ENCODE results near the gene SERPINC1.

GRCh38 chr1:173856903-173857302 is 60.2 kb downstream of the SERPINC1 start:
- TF ChIP-seq CHD1 (IDR thresholded peaks at IDR 0.05; ENCODE audit: low read depth, low read length) (no peak), TCF7 (IDR thresholded peaks at IDR 0.05; ENCODE audit: borderline replicate concordance) (no peak), CEBPB (IDR thresholded peaks at IDR 0.05; ENCODE audit: borderline replicate concordance in 1 of 2, low read depth in 2 of 2, low read length in 2 of 2) (no peak), NFYB (IDR thresholded peaks at IDR 0.05; ENCODE audit: insufficient read depth, low read depth, low read length) (no peak), POLR2A (IDR thresholded peaks at IDR 0.05; ENCODE audit: low read depth, low read length) (no peak), CTCF (IDR thresholded peaks at IDR 0.05 in 2 of 3, conservative IDR thresholded peaks at IDR 0.05 in 1 of 3; ENCODE audit: control insufficient read depth in 2 of 3, extremely low read depth in 1 of 3, insufficient read depth in 1 of 3, low read depth in 3 of 3, low read length in 3 of 3) (no peak), EGR1 (IDR thresholded peaks at IDR 0.05; ENCODE audit: borderline replicate concordance in 1 of 2, low read depth in 2 of 2, low read length in 2 of 2) (no peak), ZNF274 (IDR thresholded peaks at IDR 0.05; ENCODE audit: insufficient read depth, insufficient read length) (no peak), CBFB (IDR thresholded peaks at IDR 0.05; ENCODE audit: low read depth) (no peak), NRF1 (conservative IDR thresholded peaks at IDR 0.05; ENCODE audit: low read depth, low read length) (no peak), TAF1 (IDR thresholded peaks at IDR 0.05; ENCODE audit: borderline replicate concordance, low read depth, low read length) (no peak)
- TF ChIP-seq, protein P1, sequence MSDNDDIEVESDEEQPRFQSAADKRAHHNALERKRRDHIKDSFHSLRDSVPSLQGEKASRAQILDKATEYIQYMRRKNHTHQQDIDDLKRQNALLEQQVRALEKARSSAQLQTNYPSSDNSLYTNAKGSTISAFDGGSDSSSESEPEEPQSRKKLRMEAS (IDR thresholded peaks at IDR 0.05; ENCODE audit: low read depth, low read length) = no peak

All from GM12878 (cell line).